Endothelial cell of umbilical vein (primary cell): ENCODE results near the gene COL5A1.

Source experiments
- MYC ChIP-seq: IDR thresholded peaks from one replicate; pipeline ENCODE4 v1.6.1; 2011; ENCODE audit warnings: mild to moderate bottlenecking, low read depth, low read length
- POLR2A ChIP-seq: IDR thresholded peaks from 2 replicates; pipeline ENCODE4 v1.6.1; 2012; ENCODE audit warnings: low read depth, mild to moderate bottlenecking, control low read depth, low read length
- POLR2AphosphoS5 ChIP-seq: IDR thresholded peaks from 2 replicates; pipeline ENCODE4 v1.6.1; 2012; ENCODE audit warnings: low read depth, mild to moderate bottlenecking, control low read depth, low read length, moderate library complexity; ENCODE audit not compliant: insufficient read depth

GRCh38 chr9:134843740-134844139 is 202.1 kb downstream of the COL5A1 start:
- TF ChIP-seq MYC = no peak
- TF ChIP-seq POLR2A = no peak
- TF ChIP-seq POLR2AphosphoS5 = no peak
